OCI-LY7 (cell line): Measurements from ENCODE around the gene KIF1B. TPM values are rescaled to one million over a fixed set of nuclear protein-coding genes. Genes with fewer than 3 reads are reported as not detected.

Experiments
- BruUV-seq: library from RNA; stranded (reverse); fragments of 400-500 nt; replicated peaks from 2 replicates; lab custom pipeline; 2021; lab: Mats Ljungman, UMichigan
- CTCF ChIA-PET: fragments of 300-600 bp; sonication (Branson Sonifier 250); formaldehyde crosslinking; loops from one replicate; lab custom pipeline; 2022; ENCODE audit warnings: antibody characterized with exemption; ENCODE audit not compliant: unreplicated experiment; lab: Charles Lee
- POLR2A ChIA-PET: fragments of 300-600 bp; sonication (Branson Sonifier 250); formaldehyde crosslinking; loops from one replicate; lab custom pipeline; 2022; ENCODE audit warnings: antibody characterized with exemption; lab: Charles Lee
- DNase-seq: peaks from one replicate; pipeline ENCODE4 v3.0.0-alpha.2; 2015; ENCODE audit warnings: low spot score
- H2AFZ ChIP-seq: fragments of 200-600 bp; sonication (generic), shearing (Covaris generic); 2 replicates; pipeline ENCODE4 v1.6.1; 2014; ENCODE audit warnings: mild to moderate bottlenecking, antibody characterized with exemption, low read length, moderate library complexity
- H3K27ac ChIP-seq: fragments of 200-600 bp; sonication (generic); 2 replicates; pipeline ENCODE4 v1.5.1; 2014; ENCODE audit warnings: mixed run types, low read depth, mild to moderate bottlenecking, moderate library complexity, low read length, inconsistent platforms; ENCODE audit not compliant: poor library complexity, severe bottlenecking
- H3K36me3 ChIP-seq: fragments of 200-600 bp; sonication (generic); 2 replicates; pipeline ENCODE4 v1.6.1; 2014; ENCODE audit warnings: mild to moderate bottlenecking, antibody characterized with exemption, low read length, moderate library complexity, mixed read lengths; ENCODE audit not compliant: insufficient read depth
- H3K4me1 ChIP-seq: fragments of 200-600 bp; sonication (generic); 2 replicates; pipeline ENCODE4 v1.5.1; 2014; ENCODE audit warnings: mild to moderate bottlenecking, low read length; ENCODE audit not compliant: insufficient read depth, poor library complexity, severe bottlenecking
- H3K4me2 ChIP-seq: fragments of 200-600 bp; sonication (generic); 2 replicates; pipeline ENCODE4 v1.6.1; 2014; ENCODE audit warnings: mild to moderate bottlenecking, low read length
- H3K4me3 ChIP-seq: fragments of 200-600 bp; sonication (generic); 2 replicates; pipeline ENCODE4 v1.5.1; 2014; ENCODE audit warnings: mild to moderate bottlenecking, low read depth, low read length; ENCODE audit not compliant: poor library complexity, severe bottlenecking
- H3K79me2 ChIP-seq: fragments of 200-600 bp; sonication (generic); 2 replicates; pipeline ENCODE4 v1.6.1; 2016; ENCODE audit warnings: low read depth, mild to moderate bottlenecking, low read length, moderate library complexity, mixed read lengths; ENCODE audit not compliant: insufficient read depth
- H3K9me2 ChIP-seq: fragments of 200-600 bp; sonication (generic); 2 replicates; pipeline ENCODE4 v1.6.1; 2016; ENCODE audit warnings: mild to moderate bottlenecking, low read length, mixed read lengths; ENCODE audit not compliant: insufficient read depth
- H3K9me3 ChIP-seq: fragments of 200-600 bp; sonication (generic); 2 replicates; pipeline ENCODE4 v1.6.1; 2014; ENCODE audit warnings: mild to moderate bottlenecking, mixed run types, low read length, mixed read lengths
- H4K20me1 ChIP-seq: fragments of 200-600 bp; sonication (generic); 2 replicates; pipeline ENCODE4 v1.6.1; 2014; ENCODE audit warnings: mild to moderate bottlenecking, antibody characterized with exemption, low read length, moderate library complexity, mixed read lengths; ENCODE audit not compliant: insufficient read depth
- EZH2phosphoT487 ChIP-seq: fragments of 200-600 bp; sonication (generic); IDR thresholded peaks from 2 replicates; pipeline ENCODE4 v1.6.1; 2018; ENCODE audit warnings: low read depth, borderline replicate concordance, mild to moderate bottlenecking, mixed run types, antibody characterized with exemption, low read length, moderate library complexity, mixed read lengths
- intact Hi-C: fragments of 100-400 bp; cut with micrococcal nuclease; formaldehyde crosslinking; loops from one replicate; pipeline ENCODE4 v1.10.0; 2022; ENCODE audit not compliant: unreplicated experiment
- total RNA-seq, 2 experiments: library from RNA; depleted of rRNA in 1 of 2; stranded (reverse); fragments of >200 nt in 1 of 2; shearing (Covaris generic) in 1 of 2; gene quantifications; 2 replicates each; pipeline ENCODE4 v1.2.3, GENCODE V29; 2014 to 2022
- TF ChIP-seq, protein P1 (sequence below): fragments of 200-600 bp; sonication (generic); conservative IDR thresholded peaks from 2 replicates; pipeline ENCODE4 v1.5.1; 2014; ENCODE audit warnings: mild to moderate bottlenecking, antibody characterized with exemption, low read length, moderate library complexity, mixed read lengths

Gene KIF1B
- total RNA-seq, 2 experiments from 2014 or later = 3.8 to 4.8 TPM

- Histone ChIP-seq H3K9me2 (no peaks in the 10 kb centered on the region), H3K27ac (peak overlapping the region; percentile 23), H3K4me3 (peak overlapping the region; percentile 22), H3K4me2 (peak overlapping the region; percentile 51), H3K36me3 (no peaks in the 10 kb centered on the region), H2AFZ (peak overlapping the region; percentile 82; the same call in 1 of the 2 replicates), H3K79me2 (no peaks in the 10 kb centered on the region), H4K20me1 (no peaks in the 10 kb centered on the region), H3K9me3 (no peaks in the 10 kb centered on the region), H3K4me1 (peaks cover 16% of the 10 kb centered on the region)
- DNase-seq = peak; percentile 78
- no peak for TF ChIP-seq EZH2phosphoT487
- POLR2A ChIA-PET = interaction anchor here (0.7 to 2.6 kb wide), 4 partner anchors 11 to 86 kb away, joined by 3 to 22 read pairs (median 4); partner anchors contain the start of gene PGD
- BruUV-seq = no TSS peak
- intact Hi-C loops = loop anchor here (1.0 kb wide), 1 partner anchor 10 kb away; no protein-coding TSS in a partner anchor
- CTCF ChIA-PET = interaction anchor here (1.2 kb wide), 1 partner anchor 11 kb away, joined by 3 read pairs; the partner anchor contains the start of gene PGD
These were observed 177.5 kb downstream of the KIF1B start for GRCh38 chr1:10387677-10388386.

- Histone ChIP-seq H3K9me3 (no peaks in the 10 kb centered on the region), H3K4me2 (peak overlapping the region; percentile 51), H3K4me1 (peaks cover 16% of the 10 kb centered on the region), H3K4me3 (peak overlapping the region; percentile 22), H3K27ac (peak overlapping the region; percentile 22), H2AFZ (peak overlapping the region; percentile 82; the same call in 1 of the 2 replicates), H4K20me1 (no peaks in the 10 kb centered on the region), H3K79me2 (no peaks in the 10 kb centered on the region), H3K36me3 (no peaks in the 10 kb centered on the region), H3K9me2 (no peaks in the 10 kb centered on the region)
- TF ChIP-seq EZH2phosphoT487 = no peak
- TF ChIP-seq, protein P1, sequence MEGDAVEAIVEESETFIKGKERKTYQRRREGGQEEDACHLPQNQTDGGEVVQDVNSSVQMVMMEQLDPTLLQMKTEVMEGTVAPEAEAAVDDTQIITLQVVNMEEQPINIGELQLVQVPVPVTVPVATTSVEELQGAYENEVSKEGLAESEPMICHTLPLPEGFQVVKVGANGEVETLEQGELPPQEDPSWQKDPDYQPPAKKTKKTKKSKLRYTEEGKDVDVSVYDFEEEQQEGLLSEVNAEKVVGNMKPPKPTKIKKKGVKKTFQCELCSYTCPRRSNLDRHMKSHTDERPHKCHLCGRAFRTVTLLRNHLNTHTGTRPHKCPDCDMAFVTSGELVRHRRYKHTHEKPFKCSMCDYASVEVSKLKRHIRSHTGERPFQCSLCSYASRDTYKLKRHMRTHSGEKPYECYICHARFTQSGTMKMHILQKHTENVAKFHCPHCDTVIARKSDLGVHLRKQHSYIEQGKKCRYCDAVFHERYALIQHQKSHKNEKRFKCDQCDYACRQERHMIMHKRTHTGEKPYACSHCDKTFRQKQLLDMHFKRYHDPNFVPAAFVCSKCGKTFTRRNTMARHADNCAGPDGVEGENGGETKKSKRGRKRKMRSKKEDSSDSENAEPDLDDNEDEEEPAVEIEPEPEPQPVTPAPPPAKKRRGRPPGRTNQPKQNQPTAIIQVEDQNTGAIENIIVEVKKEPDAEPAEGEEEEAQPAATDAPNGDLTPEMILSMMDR = no peak
- intact Hi-C loops = loop anchor here (1.0 kb wide), 1 partner anchor 10 kb away; no protein-coding TSS in a partner anchor
- ChIA-PET POLR2A (interaction anchor here (1.4 to 2.6 kb wide), 2 partner anchors 11 to 13 kb away, joined by 4 to 22 read pairs; partner anchors contain the start of gene PGD), CTCF (interaction anchor here (1.2 kb wide), 1 partner anchor 10 kb away, joined by 3 read pairs; the partner anchor contains the start of gene PGD)
- no TSS peak for BruUV-seq
- DNase-seq = no peak
These were observed 178.0 kb downstream of the KIF1B start for GRCh38 chr1:10388387-10388715.

DNA sequence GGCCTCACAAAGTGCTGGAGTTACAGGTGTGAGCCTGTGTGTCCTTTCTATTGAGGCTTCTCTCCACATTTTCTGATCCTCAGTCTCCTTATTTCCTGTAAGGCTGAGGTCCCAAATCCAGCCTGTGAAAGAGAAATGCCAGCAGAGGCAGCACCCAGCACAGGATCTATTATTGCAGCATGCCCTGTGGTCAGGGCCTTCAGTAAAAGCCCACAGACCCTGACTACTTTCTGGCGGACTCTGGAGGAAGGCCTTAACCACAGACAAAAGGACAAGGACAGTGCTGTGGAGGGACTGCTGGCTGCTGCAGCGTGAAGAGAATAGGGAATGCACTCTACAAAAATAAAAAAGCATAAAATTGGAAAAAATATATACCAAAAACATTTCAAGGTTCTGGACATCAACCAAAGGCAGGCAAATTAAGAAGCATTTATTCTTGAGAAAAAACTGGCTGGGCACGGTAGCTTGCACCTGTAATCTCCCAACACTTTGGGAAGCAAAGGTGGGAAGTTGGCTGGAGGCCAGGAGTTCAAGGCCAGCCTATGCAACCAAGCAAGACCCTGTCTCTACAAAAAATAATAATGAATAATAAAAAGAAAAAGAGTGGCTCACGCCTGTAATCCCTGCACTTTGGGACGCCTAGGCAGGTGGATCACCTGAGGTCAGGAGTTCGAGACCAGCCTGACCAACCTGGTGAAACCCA is 179.1 kb downstream of the KIF1B start:
- Histone ChIP-seq H2AFZ (no peak overlapping the region), H4K20me1 (no peaks in the 10 kb centered on the region), H3K27ac (no peak overlapping the region), H3K4me1 (peaks cover 16% of the 10 kb centered on the region), H3K9me3 (peaks cover 4% of the 10 kb centered on the region; the same call in 1 of the 2 replicates), H3K4me3 (no peak overlapping the region), H3K9me2 (no peaks in the 10 kb centered on the region), H3K79me2 (no peaks in the 10 kb centered on the region), H3K4me2 (no peak overlapping the region), H3K36me3 (no peaks in the 10 kb centered on the region)
- ChIA-PET CTCF (interaction anchor here (1.2 kb wide), 1 partner anchor 9 kb away, joined by 3 read pairs; the partner anchor contains the start of gene PGD), POLR2A (interaction anchor here (2.6 kb wide), 1 partner anchor 10 kb away, joined by 22 read pairs; the partner anchor contains the start of gene PGD)
- DNase-seq = no peak
- TF ChIP-seq, protein P1 = no peak
- no peak for TF ChIP-seq EZH2phosphoT487
- intact Hi-C loops = no loop called here
- no TSS peak for BruUV-seq
